SH-SY5Y (cell line): ENCODE measurements around the gene NCKAP5.

Experiments used
- GATA2 ChIP-seq: IDR thresholded peaks from 2 replicates; pipeline ENCODE4 v1.6.1; 2011; ENCODE audit warnings: mild to moderate bottlenecking, low read depth, low read length
- GATA3 ChIP-seq: IDR thresholded peaks from 2 replicates; pipeline ENCODE4 v1.6.1; 2011; ENCODE audit warnings: low read depth, mild to moderate bottlenecking, low read length, moderate library complexity

NCKAP5 gene

GRCh38 chr2:132979339-132980093 is 588.7 kb downstream of the NCKAP5 start:
- TF ChIP-seq GATA2: no peak
- TF ChIP-seq GATA3: no peak

- TF ChIP-seq GATA2 (no peak), GATA3 (no peak)
These were observed 589.4 kb downstream of the NCKAP5 start for GRCh38 chr2:132978840-132979239.

- TF ChIP-seq GATA3 (no peak), GATA2 (no peak)
These were observed 590.3 kb downstream of the NCKAP5 start for GRCh38 chr2:132977812-132978529.

- no peak for TF ChIP-seq GATA3
- no peak for TF ChIP-seq GATA2
These were observed 592.8 kb downstream of the NCKAP5 start for GRCh38 chr2:132975193-132976105.

DNA sequence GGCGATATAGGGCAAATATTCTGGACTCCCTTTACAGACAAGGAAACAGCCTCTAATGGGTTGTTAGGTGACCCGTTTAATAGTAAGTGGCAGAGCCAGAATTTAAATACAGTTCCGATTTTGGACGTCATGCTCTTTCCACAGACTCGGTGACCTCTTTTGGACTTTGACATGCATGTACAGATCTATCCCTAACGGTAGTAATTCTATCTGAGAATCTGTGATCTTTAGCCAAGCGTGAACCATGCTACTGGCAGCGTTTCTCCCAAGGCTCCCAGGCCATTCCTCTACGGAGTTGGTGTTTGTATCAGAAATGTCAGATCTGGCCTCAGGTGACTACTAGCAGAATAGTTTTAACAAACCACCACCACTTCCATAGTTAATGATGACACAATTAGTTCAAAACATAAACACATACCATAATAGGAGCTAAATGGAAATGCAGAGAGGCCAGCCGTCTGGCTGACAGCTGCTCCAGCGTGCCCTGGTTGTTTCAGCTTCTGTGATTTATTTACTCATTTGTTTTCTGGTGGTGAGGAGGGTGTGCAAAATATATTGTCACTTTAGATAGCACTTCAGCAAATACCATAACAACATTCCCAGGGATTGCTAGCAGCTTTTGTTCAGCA is 593.7 kb downstream of the NCKAP5 start:
- no peak for TF ChIP-seq GATA2

- no peak for TF ChIP-seq GATA3
- TF ChIP-seq GATA2: no peak
These were observed 596.8 kb downstream of the NCKAP5 start for GRCh38 chr2:132971310-132972061.

DNA sequence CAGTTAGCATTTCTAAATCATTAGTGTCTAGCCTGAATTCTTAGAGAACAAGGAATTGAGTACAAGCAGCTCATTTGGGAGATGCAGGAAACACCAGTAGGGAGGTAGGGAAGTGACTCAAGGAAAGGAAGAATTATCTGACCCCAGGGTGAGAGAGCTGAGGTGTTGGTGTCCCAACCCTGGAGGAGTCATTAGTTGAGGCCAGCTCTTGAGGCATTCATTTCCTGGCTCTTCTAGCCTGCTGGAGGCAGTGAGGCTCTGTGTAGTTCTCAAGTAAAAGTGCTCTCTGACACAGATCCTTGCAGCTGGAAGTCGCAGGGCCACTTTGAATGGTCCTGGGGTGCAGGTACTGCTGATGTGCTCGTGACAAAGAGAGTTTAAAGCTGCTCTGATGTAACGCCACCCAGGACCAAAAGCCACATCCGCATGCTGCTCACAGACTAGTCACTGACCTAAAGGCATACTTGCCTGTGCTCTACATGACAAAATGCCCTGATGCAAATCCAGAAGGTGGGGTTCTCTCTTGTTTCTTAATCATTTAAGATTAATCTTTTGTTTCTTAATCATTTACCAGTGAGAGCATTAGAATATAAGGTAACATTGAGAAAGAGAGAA is 598.8 kb downstream of the NCKAP5 start:
- no peak for TF ChIP-seq GATA2
- no peak for TF ChIP-seq GATA3

DNA sequence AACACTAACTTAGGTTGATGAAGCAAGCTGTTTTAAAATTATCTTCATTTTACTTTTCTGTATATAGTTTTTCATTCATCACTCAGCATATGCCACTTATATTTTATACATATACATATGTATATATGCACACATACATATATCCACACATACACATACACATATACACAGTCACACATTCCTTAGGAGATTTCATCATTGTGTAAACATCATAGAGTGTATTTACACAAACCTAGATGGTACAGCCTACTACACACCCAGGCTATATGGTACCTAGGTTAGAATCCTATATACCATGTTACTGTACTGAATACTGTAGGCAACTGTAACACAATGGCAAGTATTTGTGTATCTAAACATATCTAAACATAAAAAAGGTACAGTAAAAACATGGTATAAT is 602.8 kb downstream of the NCKAP5 start:
- no peak for TF ChIP-seq GATA3
- TF ChIP-seq GATA2: no peak

GRCh38 chr2:132963161-132963560 is 605.1 kb downstream of the NCKAP5 start:
- TF ChIP-seq GATA3 (no peak), GATA2 (no peak)

DNA sequence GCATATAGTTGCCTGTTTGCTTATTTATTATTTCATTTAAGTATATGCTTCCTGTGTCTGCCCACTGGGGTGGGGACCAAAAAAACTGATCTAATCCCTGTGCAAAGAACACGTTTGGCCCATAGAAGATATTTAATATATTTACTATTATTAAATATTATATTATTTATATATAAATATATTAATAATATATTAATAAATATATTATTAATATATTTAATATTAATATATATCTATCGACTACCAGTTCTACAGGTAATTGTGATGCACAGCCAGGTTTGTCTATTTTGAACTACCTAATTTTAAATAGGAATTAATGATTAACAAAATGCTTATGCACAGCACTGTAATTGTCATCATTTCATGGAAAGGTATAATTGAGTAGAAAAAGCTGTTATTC is 609.4 kb downstream of the NCKAP5 start:
- TF ChIP-seq GATA3 (no peak), GATA2 (no peak)

GRCh38 chr2:132955871-132956615 is 612.2 kb downstream of the NCKAP5 start:
- TF ChIP-seq GATA3: no peak
- no peak for TF ChIP-seq GATA2

DNA sequence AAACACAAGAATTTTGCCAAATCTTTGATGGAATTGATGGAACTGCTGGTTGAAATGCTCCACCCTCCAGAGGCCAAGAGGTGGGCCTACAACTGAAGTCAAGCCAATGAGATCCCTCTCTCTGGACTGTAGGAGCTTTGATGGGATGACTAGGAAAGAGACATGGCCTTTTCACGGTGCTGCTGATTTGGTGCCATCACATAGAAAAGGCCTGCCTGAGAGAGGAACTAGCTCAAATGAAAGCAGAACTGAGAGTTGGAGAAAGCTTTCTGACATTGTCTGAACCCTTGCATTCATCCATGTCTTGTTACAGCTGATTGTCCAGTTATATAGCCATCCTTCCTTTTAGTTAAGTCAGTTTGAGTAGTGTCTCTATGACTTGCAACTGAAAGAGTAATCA is 614.5 kb downstream of the NCKAP5 start:
- TF ChIP-seq GATA3 (no peak), GATA2 (no peak)
